Sigmoid colon (tissue), 4 donors: ENCODE results near the gene TUBB1.

ENCODE experiments used
- EP300 ChIP-seq, 4 donors: sonication (generic); formaldehyde crosslinking; IDR thresholded peaks; one replicate each; pipeline ENCODE4 v1.6.1; 2017; ENCODE audit warnings: antibody characterized with exemption in 4 of 4
- POLR2A ChIP-seq, 2 donors: fragments of 450-650 bp; IDR thresholded peaks; one replicate each; pipeline ENCODE4 v1.6.1; 2016; ENCODE audit warnings: antibody characterized with exemption in 2 of 2, mild to moderate bottlenecking in 2 of 2, moderate library complexity in 2 of 2
- POLR2AphosphoS5 ChIP-seq, 4 donors: sonication (generic); formaldehyde crosslinking; IDR thresholded peaks; one replicate each; pipeline ENCODE4 v1.6.1; 2017; ENCODE audit warnings: antibody characterized with exemption in 4 of 4
- TF ChIP-seq, protein P1 (sequence below), 4 experiments: fragments of 450-650 bp in 3 of 4; fragments of 200-600 bp in 1 of 4; IDR thresholded peaks; one replicate each; pipeline ENCODE4 v1.5.1; 2016 to 2019; ENCODE audit warnings: antibody characterized with exemption in 4 of 4, mild to moderate bottlenecking in 3 of 4, moderate library complexity in 2 of 4

DNA sequence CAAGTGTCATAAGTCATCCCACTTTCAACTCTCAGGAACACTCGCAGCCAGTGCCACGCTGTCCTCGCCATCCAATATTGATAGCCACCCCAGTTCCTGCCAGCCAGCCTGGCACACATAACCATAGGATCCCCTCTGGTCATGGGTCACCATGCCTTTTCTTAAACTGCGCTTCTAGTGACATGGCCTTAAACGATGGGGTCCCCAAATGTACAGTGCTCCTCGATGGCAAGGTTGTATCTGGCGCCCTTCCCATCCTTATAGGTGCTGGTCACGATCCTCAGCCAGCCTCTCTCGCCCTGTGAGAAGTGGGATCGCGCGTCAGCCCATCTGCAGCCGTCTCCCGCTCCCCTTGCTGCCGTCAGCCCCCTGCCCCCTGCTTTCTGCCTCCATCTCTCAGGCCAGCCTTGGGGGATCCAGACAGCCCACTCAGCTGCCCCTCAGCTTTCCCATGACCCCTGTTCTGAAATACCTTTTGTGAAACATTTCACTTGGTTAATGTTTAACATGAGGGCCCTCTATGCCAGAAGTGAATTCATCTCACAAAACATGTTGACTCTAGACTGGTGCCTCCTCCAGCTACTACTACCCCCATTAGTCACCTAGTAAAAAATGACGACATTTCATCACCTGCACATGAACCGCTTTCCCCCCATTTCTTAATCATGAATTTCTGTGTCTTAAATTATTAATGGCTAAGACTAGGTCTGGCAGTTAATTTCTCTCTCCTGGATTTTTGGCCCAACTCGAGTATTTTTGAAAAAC lies 23.6 kb upstream of the TUBB1 start:
- TF ChIP-seq POLR2AphosphoS5 (IDR thresholded peaks at IDR 0.05): no peak
- TF ChIP-seq, protein P1, sequence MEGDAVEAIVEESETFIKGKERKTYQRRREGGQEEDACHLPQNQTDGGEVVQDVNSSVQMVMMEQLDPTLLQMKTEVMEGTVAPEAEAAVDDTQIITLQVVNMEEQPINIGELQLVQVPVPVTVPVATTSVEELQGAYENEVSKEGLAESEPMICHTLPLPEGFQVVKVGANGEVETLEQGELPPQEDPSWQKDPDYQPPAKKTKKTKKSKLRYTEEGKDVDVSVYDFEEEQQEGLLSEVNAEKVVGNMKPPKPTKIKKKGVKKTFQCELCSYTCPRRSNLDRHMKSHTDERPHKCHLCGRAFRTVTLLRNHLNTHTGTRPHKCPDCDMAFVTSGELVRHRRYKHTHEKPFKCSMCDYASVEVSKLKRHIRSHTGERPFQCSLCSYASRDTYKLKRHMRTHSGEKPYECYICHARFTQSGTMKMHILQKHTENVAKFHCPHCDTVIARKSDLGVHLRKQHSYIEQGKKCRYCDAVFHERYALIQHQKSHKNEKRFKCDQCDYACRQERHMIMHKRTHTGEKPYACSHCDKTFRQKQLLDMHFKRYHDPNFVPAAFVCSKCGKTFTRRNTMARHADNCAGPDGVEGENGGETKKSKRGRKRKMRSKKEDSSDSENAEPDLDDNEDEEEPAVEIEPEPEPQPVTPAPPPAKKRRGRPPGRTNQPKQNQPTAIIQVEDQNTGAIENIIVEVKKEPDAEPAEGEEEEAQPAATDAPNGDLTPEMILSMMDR (IDR thresholded peaks at IDR 0.05): no peak
- no peak for TF ChIP-seq POLR2A (IDR thresholded peaks at IDR 0.05)
- no peak for TF ChIP-seq EP300 (IDR thresholded peaks at IDR 0.05)
